ENCODE measurements around the gene LRRN2. TPM values are rescaled to one million over a fixed set of nuclear protein-coding genes. Genes with fewer than 3 reads are reported as not detected.

Gene LRRN2
- total RNA-seq, 1 experiment from 2014 or later = 5.0 TPM

DNA sequence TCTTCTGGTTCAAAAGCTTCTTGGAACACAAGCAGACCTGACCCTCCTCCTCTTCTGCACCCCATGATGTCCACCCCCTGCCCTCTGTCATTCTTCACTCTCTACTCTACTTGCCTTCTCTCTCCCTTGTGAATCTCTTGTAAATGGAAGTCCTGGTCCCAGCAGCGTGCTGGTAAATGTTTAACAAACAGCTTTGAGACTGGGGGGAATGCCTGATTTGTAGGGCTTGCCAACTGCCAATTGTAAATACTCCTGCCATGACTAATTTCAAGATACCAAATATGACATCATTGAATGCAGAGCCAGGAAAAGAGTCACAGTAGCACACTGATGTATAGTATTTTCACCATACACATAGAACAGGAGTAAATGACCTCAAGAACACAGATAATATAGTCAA, 40.9 kb upstream of the LRRN2 start:
- H3K9ac ChIP-seq (ENCODE audit: low read length) = peak overlapping the region; percentile 35; the same call in 1 of the 2 replicates
- H3K9me2 ChIP-seq (replicated peaks; ENCODE audit: low read length) = no peaks in the 10 kb centered on the region
- no peaks in the 10 kb centered on the region for H3K36me3 ChIP-seq (ENCODE audit: low read depth, low read length)
- BruUV-seq (replicated peaks) = no TSS peak
- H3K4me3 ChIP-seq (ENCODE audit: low read length) = peak overlapping the region; percentile 5; the same call in 1 of the 2 replicates
- CTCF ChIA-PET = interaction anchor here (0.6 kb wide), 1 partner anchor 21 kb away, joined by 3 read pairs; no protein-coding TSS in a partner anchor
- ATAC-seq = peak; percentile 85
- intact Hi-C loops (cut with micrococcal nuclease) = no loop called here
- H4K20me1 ChIP-seq (ENCODE audit: low read length) = no peaks in the 10 kb centered on the region
- H3K4me1 ChIP-seq (ENCODE audit: insufficient read depth, low read length) = peaks cover 52% of the 10 kb centered on the region
- POLR2A ChIA-PET (ENCODE audit: unreplicated experiment) = no interaction called here
- H3K27ac ChIP-seq (ENCODE audit: low read length) = peak overlapping the region; percentile 86
- peak; percentile 98 for DNase-seq
- TF ChIP-seq, protein P1, sequence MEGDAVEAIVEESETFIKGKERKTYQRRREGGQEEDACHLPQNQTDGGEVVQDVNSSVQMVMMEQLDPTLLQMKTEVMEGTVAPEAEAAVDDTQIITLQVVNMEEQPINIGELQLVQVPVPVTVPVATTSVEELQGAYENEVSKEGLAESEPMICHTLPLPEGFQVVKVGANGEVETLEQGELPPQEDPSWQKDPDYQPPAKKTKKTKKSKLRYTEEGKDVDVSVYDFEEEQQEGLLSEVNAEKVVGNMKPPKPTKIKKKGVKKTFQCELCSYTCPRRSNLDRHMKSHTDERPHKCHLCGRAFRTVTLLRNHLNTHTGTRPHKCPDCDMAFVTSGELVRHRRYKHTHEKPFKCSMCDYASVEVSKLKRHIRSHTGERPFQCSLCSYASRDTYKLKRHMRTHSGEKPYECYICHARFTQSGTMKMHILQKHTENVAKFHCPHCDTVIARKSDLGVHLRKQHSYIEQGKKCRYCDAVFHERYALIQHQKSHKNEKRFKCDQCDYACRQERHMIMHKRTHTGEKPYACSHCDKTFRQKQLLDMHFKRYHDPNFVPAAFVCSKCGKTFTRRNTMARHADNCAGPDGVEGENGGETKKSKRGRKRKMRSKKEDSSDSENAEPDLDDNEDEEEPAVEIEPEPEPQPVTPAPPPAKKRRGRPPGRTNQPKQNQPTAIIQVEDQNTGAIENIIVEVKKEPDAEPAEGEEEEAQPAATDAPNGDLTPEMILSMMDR (conservative IDR thresholded peaks at IDR 0.05; ENCODE audit: low read depth, low read length) = no peak
- TF ChIP-seq EZH2 (IDR thresholded peaks at IDR 0.05; ENCODE audit: low read length, unreplicated experiment) (no peak), EZH2phosphoT487 (IDR thresholded peaks at IDR 0.05; ENCODE audit: borderline replicate concordance, low read length) (no peak)
- H3K79me2 ChIP-seq (ENCODE audit: low read length) = no peaks in the 10 kb centered on the region
- H3K9me3 ChIP-seq (ENCODE audit: low read length) = no peaks in the 10 kb centered on the region
- no peaks in the 10 kb centered on the region for H3F3A ChIP-seq (ENCODE audit: low read length, unreplicated experiment)
- H3K4me2 ChIP-seq (ENCODE audit: low read length) = peak overlapping the region; percentile 64
- no peaks in the 10 kb centered on the region for H3K27me3 ChIP-seq (ENCODE audit: low read length)
- no peak overlapping the region for H2AFZ ChIP-seq (ENCODE audit: low read length)

DNA sequence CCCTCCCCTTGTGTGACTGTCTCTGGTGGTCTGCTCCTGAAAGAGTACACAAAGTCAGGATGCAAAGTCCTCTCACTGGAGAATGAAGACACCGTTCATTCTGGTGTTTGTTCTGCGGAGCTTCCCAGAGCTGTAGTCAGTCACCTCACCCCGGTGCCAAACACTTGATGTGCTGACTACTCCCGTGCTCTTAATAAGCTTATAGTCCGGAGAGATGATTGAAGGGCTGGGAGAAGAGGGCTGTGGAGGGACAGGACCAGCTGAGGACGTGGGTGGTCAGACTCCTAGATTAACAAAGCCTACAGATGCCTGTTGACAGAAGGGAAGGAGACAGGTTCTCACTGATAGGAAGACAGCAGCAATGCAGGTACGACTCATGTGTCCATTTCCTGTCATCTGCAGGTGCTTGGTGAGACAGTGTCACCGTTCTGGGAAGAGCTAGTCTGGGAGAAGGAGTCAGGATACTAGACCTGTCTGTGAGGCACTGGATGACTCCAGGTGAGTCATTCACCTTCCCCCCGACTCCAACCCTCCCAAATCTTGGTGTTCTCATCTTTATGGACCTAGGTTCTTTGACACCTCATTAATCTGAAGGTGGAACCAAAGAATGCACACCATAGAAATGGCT, 40.4 kb upstream of the LRRN2 start:
- H3F3A ChIP-seq (ENCODE audit: low read length, unreplicated experiment) = no peaks in the 10 kb centered on the region
- H3K79me2 ChIP-seq (ENCODE audit: low read length) = no peaks in the 10 kb centered on the region
- H3K9me2 ChIP-seq (replicated peaks; ENCODE audit: low read length) = no peaks in the 10 kb centered on the region
- no TSS peak for BruUV-seq (replicated peaks)
- peak overlapping the region; percentile 35; the same call in 1 of the 2 replicates for H3K9ac ChIP-seq (ENCODE audit: low read length)
- intact Hi-C loops (cut with micrococcal nuclease) = no loop called here
- no peak overlapping the region for H2AFZ ChIP-seq (ENCODE audit: low read length)
- H3K9me3 ChIP-seq (ENCODE audit: low read length) = no peaks in the 10 kb centered on the region
- H3K4me1 ChIP-seq (ENCODE audit: insufficient read depth, low read length) = peaks cover 49% of the 10 kb centered on the region
- POLR2A ChIA-PET (ENCODE audit: unreplicated experiment) = no interaction called here
- DNase-seq (peak; percentile 89), ATAC-seq (peak; percentile 72)
- peak overlapping the region; percentile 86 for H3K27ac ChIP-seq (ENCODE audit: low read length)
- H3K4me2 ChIP-seq (ENCODE audit: low read length) = peak overlapping the region; percentile 64
- CTCF ChIA-PET = interaction anchor here (0.6 kb wide), 1 partner anchor 21 kb away, joined by 3 read pairs; no protein-coding TSS in a partner anchor
- H3K27me3 ChIP-seq (ENCODE audit: low read length) = no peaks in the 10 kb centered on the region
- H4K20me1 ChIP-seq (ENCODE audit: low read length) = no peaks in the 10 kb centered on the region
- no peaks in the 10 kb centered on the region for H3K36me3 ChIP-seq (ENCODE audit: low read depth, low read length)
- H3K4me3 ChIP-seq (ENCODE audit: low read length) = peak overlapping the region; percentile 5; the same call in 1 of the 2 replicates
- TF ChIP-seq, protein P1 (conservative IDR thresholded peaks at IDR 0.05; ENCODE audit: low read depth, low read length) = no peak
- no peak for TF ChIP-seq EZH2 (IDR thresholded peaks at IDR 0.05; ENCODE audit: low read length, unreplicated experiment)
- TF ChIP-seq EZH2phosphoT487 (IDR thresholded peaks at IDR 0.05; ENCODE audit: borderline replicate concordance, low read length) = no peak

DNA sequence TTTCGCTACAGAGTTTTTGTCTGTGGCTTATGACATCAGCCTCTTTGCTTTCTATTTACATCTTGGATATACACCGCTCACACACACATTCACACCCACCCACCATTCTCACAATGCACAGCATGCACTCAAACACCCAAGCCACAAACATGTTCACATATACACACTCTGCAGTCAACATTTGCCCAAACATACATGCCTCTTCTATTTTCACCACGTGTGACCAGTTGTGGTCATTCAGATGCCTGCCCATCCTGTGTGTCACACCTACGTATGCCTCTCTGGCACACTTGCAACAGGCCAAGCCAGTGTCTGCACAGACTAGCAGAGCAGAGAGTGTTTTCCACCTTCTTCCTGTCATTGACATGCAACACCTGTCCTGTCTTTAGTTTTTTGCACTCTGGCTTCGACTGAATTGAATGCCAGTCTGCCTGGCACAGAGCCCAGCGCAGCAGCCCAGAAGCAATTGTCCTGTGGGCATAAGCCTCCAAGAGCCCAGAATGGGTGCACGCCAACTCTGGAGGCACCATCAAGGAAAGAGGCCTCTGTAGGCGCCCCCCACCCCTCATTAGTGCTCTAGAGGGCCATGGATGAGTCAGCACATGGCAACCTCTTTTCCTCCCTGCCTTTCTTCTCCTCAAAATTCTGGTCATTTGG, 37.7 kb upstream of the LRRN2 start:
- H2AFZ ChIP-seq (ENCODE audit: low read length) = no peak overlapping the region
- H3K36me3 ChIP-seq (ENCODE audit: low read depth, low read length) = no peaks in the 10 kb centered on the region
- POLR2A ChIA-PET (ENCODE audit: unreplicated experiment) = no interaction called here
- no peaks in the 10 kb centered on the region for H3K9me3 ChIP-seq (ENCODE audit: low read length)
- CTCF ChIA-PET = no interaction called here
- H3K79me2 ChIP-seq (ENCODE audit: low read length) = no peaks in the 10 kb centered on the region
- no peak overlapping the region for H3K27ac ChIP-seq (ENCODE audit: low read length)
- TF ChIP-seq EZH2 (IDR thresholded peaks at IDR 0.05; ENCODE audit: low read length, unreplicated experiment) = no peak
- TF ChIP-seq EZH2phosphoT487 (IDR thresholded peaks at IDR 0.05; ENCODE audit: borderline replicate concordance, low read length) = no peak
- TF ChIP-seq, protein P1 (conservative IDR thresholded peaks at IDR 0.05; ENCODE audit: low read depth, low read length) = no peak
- no peaks in the 10 kb centered on the region for H4K20me1 ChIP-seq (ENCODE audit: low read length)
- no TSS peak for BruUV-seq (replicated peaks)
- ATAC-seq (no peak), DNase-seq (peak; percentile 44)
- no peak overlapping the region for H3K4me2 ChIP-seq (ENCODE audit: low read length)
- no peak overlapping the region for H3K4me3 ChIP-seq (ENCODE audit: low read length)
- H3K4me1 ChIP-seq (ENCODE audit: insufficient read depth, low read length) = peaks cover 36% of the 10 kb centered on the region
- H3K27me3 ChIP-seq (ENCODE audit: low read length) = no peaks in the 10 kb centered on the region
- H3F3A ChIP-seq (ENCODE audit: low read length, unreplicated experiment) = no peaks in the 10 kb centered on the region
- H3K9me2 ChIP-seq (replicated peaks; ENCODE audit: low read length) = no peaks in the 10 kb centered on the region
- intact Hi-C loops (cut with micrococcal nuclease) = no loop called here
- no peak overlapping the region for H3K9ac ChIP-seq (ENCODE audit: low read length)
